GM04504 (cell line): ENCODE results near the gene NHS.
"Not testable (repeated sequence)": the region's sequence is repeated elsewhere in the genome, so short reads cannot be mapped to it uniquely, and the experiment has no call there.

Experiments
- DNase-seq: peaks from one replicate; pipeline ENCODE4 v3.0.0-alpha.2; 2012; ENCODE audit warnings: low read depth

NHS gene

GRCh38 chrX:17549107-17549651 lies 174.2 kb downstream of the NHS start:
- DNase-seq, result no peak

GRCh38 chrX:17550011-17550410 lies 175.0 kb downstream of the NHS start:
- DNase-seq, result no peak

- no peak for DNase-seq
Measured at GRCh38 chrX:17552044-17552650, 177.1 kb downstream of the NHS start.

- DNase-seq, result no peak
Measured at GRCh38 chrX:17553469-17553868, 178.5 kb downstream of the NHS start.

GRCh38 chrX:17553961-17554482 lies 179.0 kb downstream of the NHS start:
- no peak for DNase-seq

- no peak for DNase-seq
Measured at GRCh38 chrX:17554914-17555313, 179.9 kb downstream of the NHS start.

- no peak for DNase-seq
Measured at GRCh38 chrX:17555846-17556245, 180.8 kb downstream of the NHS start.

- DNase-seq, result peak; percentile 64
Measured at GRCh38 chrX:17559728-17560379, 184.9 kb downstream of the NHS start.

- DNase-seq, result no peak
Measured at GRCh38 chrX:17560385-17560784, 185.4 kb downstream of the NHS start.

- DNase-seq, result no peak
Measured at GRCh38 chrX:17563076-17563475, 188.1 kb downstream of the NHS start.

- DNase-seq, result no peak
Measured at GRCh38 chrX:17563515-17563914, 188.5 kb downstream of the NHS start.

- no peak for DNase-seq
Measured at GRCh38 chrX:17564689-17565409, 189.8 kb downstream of the NHS start.

- DNase-seq, result no peak
Measured at GRCh38 chrX:17566740-17567139, 191.7 kb downstream of the NHS start.

GRCh38 chrX:17567187-17567586 lies 192.2 kb downstream of the NHS start:
- no peak for DNase-seq

GRCh38 chrX:17567821-17568220 lies 192.8 kb downstream of the NHS start:
- no peak for DNase-seq

GRCh38 chrX:17568804-17569203 lies 193.8 kb downstream of the NHS start:
- not testable (repeated sequence) for DNase-seq

- DNase-seq, result no peak
Measured at GRCh38 chrX:17579026-17579425, 204.0 kb downstream of the NHS start.

- no peak for DNase-seq
Measured at GRCh38 chrX:17580539-17581152, 205.6 kb downstream of the NHS start.

- no peak for DNase-seq
Measured at GRCh38 chrX:17581641-17582040, 206.6 kb downstream of the NHS start.

- no peak for DNase-seq
Measured at GRCh38 chrX:17584248-17584681, 209.3 kb downstream of the NHS start.

- no peak for DNase-seq
Measured at GRCh38 chrX:17585006-17585405, 210.0 kb downstream of the NHS start.

- DNase-seq, result no peak
Measured at GRCh38 chrX:17587366-17587765, 212.4 kb downstream of the NHS start.
